Measurements from ENCODE around the gene C9orf72.
A peak's percentile ranks its signal among the peaks of the same experiment; 100 is the strongest.

The C9orf72 gene

GRCh38 chr9:27524236-27524635 is 49.0 kb downstream of the C9orf72 start, which contains the start of gene IFNK:
TSS of gene IFNK (plus strand) at chr9:27524290. CDS start at chr9:27524337, 47 bp downstream.
- Histone ChIP-seq H2BK120ac (ENCODE audit: low read depth, low read length) (no peak within 1 kb of the TSS), H3K79me2 (ENCODE audit: control insufficient read depth, insufficient read depth, low read length) (no peaks in the 10 kb centered on the region), H3K79me1 (ENCODE audit: low read length) (no peaks in the 10 kb centered on the region), H3K9ac (ENCODE audit: low read length) (no peak within 1 kb of the TSS), H3K36me3 (ENCODE audit: control insufficient read depth, insufficient read depth, low read length) (no peaks in the 10 kb centered on the region), H4K8ac (ENCODE audit: low read depth, low read length) (no peak within 1 kb of the TSS), H3K23ac (ENCODE audit: low read length) (no peak within 1 kb of the TSS), H3K18ac (ENCODE audit: low read length) (no peak within 1 kb of the TSS), H4K5ac (ENCODE audit: low read length) (no peak within 1 kb of the TSS), H3K27me3 (ENCODE audit: insufficient read depth, low read length, poor library complexity) (no peaks in the 10 kb centered on the region), H2BK15ac (replicated peaks; ENCODE audit: low read depth) (no peak within 1 kb of the TSS), H3K4me1 (ENCODE audit: control insufficient read depth, low read depth, low read length) (peaks cover 6% of the 10 kb centered on the region), H3K4me2 (ENCODE audit: low read length) (no peak within 1 kb of the TSS), H3K56ac (ENCODE audit: low read length) (no peak within 1 kb of the TSS), H2AK5ac (ENCODE audit: low read length) (no peak within 1 kb of the TSS), H3K4ac (ENCODE audit: low read depth, low read length) (no peak within 1 kb of the TSS), H2BK5ac (ENCODE audit: low read length) (no peak within 1 kb of the TSS), H3K27ac (ENCODE audit: low read depth, low read length) (no peak within 1 kb of the TSS), H3K4me3 (ENCODE audit: low read length) (no peak within 1 kb of the TSS)
- no CpG with 5 or more reads among the region's 2 CpGs for WGBS (ENCODE audit: extremely low coverage, insufficient coverage, low lambda C conversion rate)
- DNase-seq, result no peak

GRCh38 chr9:27523141-27523540 is 50.1 kb downstream of the C9orf72 start:
- Histone ChIP-seq H3K23ac (ENCODE audit: low read length) (no peak overlapping the region), H2BK5ac (ENCODE audit: low read length) (no peak overlapping the region), H3K4me2 (ENCODE audit: low read length) (no peak overlapping the region), H3K27me3 (ENCODE audit: insufficient read depth, low read length, poor library complexity) (no peaks in the 10 kb centered on the region), H3K27ac (ENCODE audit: low read depth, low read length) (no peak overlapping the region), H2AK5ac (ENCODE audit: low read length) (no peak overlapping the region), H2BK120ac (ENCODE audit: low read depth, low read length) (no peak overlapping the region), H3K4ac (ENCODE audit: low read depth, low read length) (no peak overlapping the region), H3K79me2 (ENCODE audit: control insufficient read depth, insufficient read depth, low read length) (no peaks in the 10 kb centered on the region), H4K5ac (ENCODE audit: low read length) (no peak overlapping the region), H3K36me3 (ENCODE audit: control insufficient read depth, insufficient read depth, low read length) (no peaks in the 10 kb centered on the region), H3K18ac (ENCODE audit: low read length) (no peak overlapping the region), H3K4me3 (ENCODE audit: low read length) (no peak overlapping the region), H4K8ac (ENCODE audit: low read depth, low read length) (no peak overlapping the region), H3K9ac (ENCODE audit: low read length) (no peak overlapping the region), H2BK15ac (replicated peaks; ENCODE audit: low read depth) (no peak overlapping the region), H3K4me1 (ENCODE audit: control insufficient read depth, low read depth, low read length) (peaks cover 6% of the 10 kb centered on the region), H3K79me1 (ENCODE audit: low read length) (no peaks in the 10 kb centered on the region), H3K56ac (ENCODE audit: low read length) (no peak overlapping the region)
- DNase-seq, result peak; percentile 21

GRCh38 chr9:27520986-27521385 is 52.3 kb downstream of the C9orf72 start:
- Histone ChIP-seq H3K4me1 (ENCODE audit: control insufficient read depth, low read depth, low read length) (peaks cover 2% of the 10 kb centered on the region), H4K8ac (ENCODE audit: low read depth, low read length) (no peak overlapping the region), H3K56ac (ENCODE audit: low read length) (no peak overlapping the region), H3K4ac (ENCODE audit: low read depth, low read length) (no peak overlapping the region), H2BK120ac (ENCODE audit: low read depth, low read length) (no peak overlapping the region), H2BK15ac (replicated peaks; ENCODE audit: low read depth) (no peak overlapping the region), H3K27me3 (ENCODE audit: insufficient read depth, low read length, poor library complexity) (no peaks in the 10 kb centered on the region), H3K4me3 (ENCODE audit: low read length) (no peak overlapping the region), H3K18ac (ENCODE audit: low read length) (no peak overlapping the region), H3K9ac (ENCODE audit: low read length) (no peak overlapping the region), H4K5ac (ENCODE audit: low read length) (no peak overlapping the region), H3K36me3 (ENCODE audit: control insufficient read depth, insufficient read depth, low read length) (no peaks in the 10 kb centered on the region), H3K23ac (ENCODE audit: low read length) (no peak overlapping the region), H3K79me2 (ENCODE audit: control insufficient read depth, insufficient read depth, low read length) (no peaks in the 10 kb centered on the region), H3K79me1 (ENCODE audit: low read length) (no peaks in the 10 kb centered on the region), H2BK5ac (ENCODE audit: low read length) (no peak overlapping the region), H3K4me2 (ENCODE audit: low read length) (no peak overlapping the region), H3K27ac (ENCODE audit: low read depth, low read length) (no peak overlapping the region), H2AK5ac (ENCODE audit: low read length) (no peak overlapping the region)
- no CpG with 5 or more reads among the region's 4 CpGs for WGBS (ENCODE audit: extremely low coverage, insufficient coverage, low lambda C conversion rate)
- DNase-seq, result no peak

- Histone ChIP-seq H3K18ac (ENCODE audit: low read length) (no peak overlapping the region), H2BK120ac (ENCODE audit: low read depth, low read length) (no peak overlapping the region), H4K8ac (ENCODE audit: low read depth, low read length) (no peak overlapping the region), H2BK15ac (replicated peaks; ENCODE audit: low read depth) (no peak overlapping the region), H3K9ac (ENCODE audit: low read length) (no peak overlapping the region), H3K4me3 (ENCODE audit: low read length) (no peak overlapping the region), H2AK5ac (ENCODE audit: low read length) (no peak overlapping the region), H3K79me2 (ENCODE audit: control insufficient read depth, insufficient read depth, low read length) (no peaks in the 10 kb centered on the region), H3K27me3 (ENCODE audit: insufficient read depth, low read length, poor library complexity) (no peaks in the 10 kb centered on the region), H3K36me3 (ENCODE audit: control insufficient read depth, insufficient read depth, low read length) (no peaks in the 10 kb centered on the region), H2BK5ac (ENCODE audit: low read length) (no peak overlapping the region), H3K27ac (ENCODE audit: low read depth, low read length) (no peak overlapping the region), H3K79me1 (ENCODE audit: low read length) (no peaks in the 10 kb centered on the region), H3K4me2 (ENCODE audit: low read length) (no peak overlapping the region), H3K4me1 (ENCODE audit: control insufficient read depth, low read depth, low read length) (peaks cover 2% of the 10 kb centered on the region), H4K5ac (ENCODE audit: low read length) (no peak overlapping the region), H3K23ac (ENCODE audit: low read length) (no peak overlapping the region), H3K4ac (ENCODE audit: low read depth, low read length) (no peak overlapping the region), H3K56ac (ENCODE audit: low read length) (peak overlapping the region; percentile 5)
- whole genome bisulfite sequencing (ENCODE audit: extremely low coverage, insufficient coverage, low lambda C conversion rate), result no CpG with 5 or more reads among the region's 10 CpGs
- peak; percentile 53 for DNase-seq
These were observed 53.5 kb downstream of the C9orf72 start for GRCh38 chr9:27519466-27520465.

- no peak overlapping the region for H2AK5ac ChIP-seq (ENCODE audit: low read length)
- no peak overlapping the region for H3K18ac ChIP-seq (ENCODE audit: low read length)
- H3K23ac ChIP-seq (ENCODE audit: low read length), result no peak overlapping the region
- no peak overlapping the region for H3K4me3 ChIP-seq (ENCODE audit: low read length)
- no peak overlapping the region for H2BK120ac ChIP-seq (ENCODE audit: low read depth, low read length)
- no peak overlapping the region for H2BK5ac ChIP-seq (ENCODE audit: low read length)
- H3K36me3 ChIP-seq (ENCODE audit: control insufficient read depth, insufficient read depth, low read length), result no peaks in the 10 kb centered on the region
- H3K9ac ChIP-seq (ENCODE audit: low read length), result no peak overlapping the region
- no peak for DNase-seq
- H3K79me1 ChIP-seq (ENCODE audit: low read length), result no peaks in the 10 kb centered on the region
- peaks cover 2% of the 10 kb centered on the region for H3K4me1 ChIP-seq (ENCODE audit: control insufficient read depth, low read depth, low read length)
- H4K5ac ChIP-seq (ENCODE audit: low read length), result no peak overlapping the region
- H3K4ac ChIP-seq (ENCODE audit: low read depth, low read length), result no peak overlapping the region
- no CpG with 5 or more reads among the region's 4 CpGs for WGBS (ENCODE audit: extremely low coverage, insufficient coverage, low lambda C conversion rate)
- H2BK15ac ChIP-seq (replicated peaks; ENCODE audit: low read depth), result no peak overlapping the region
- no peak overlapping the region for H3K4me2 ChIP-seq (ENCODE audit: low read length)
- no peaks in the 10 kb centered on the region for H3K79me2 ChIP-seq (ENCODE audit: control insufficient read depth, insufficient read depth, low read length)
- no peak overlapping the region for H3K27ac ChIP-seq (ENCODE audit: low read depth, low read length)
- no peaks in the 10 kb centered on the region for H3K27me3 ChIP-seq (ENCODE audit: insufficient read depth, low read length, poor library complexity)
- no peak overlapping the region for H4K8ac ChIP-seq (ENCODE audit: low read depth, low read length)
- H3K56ac ChIP-seq (ENCODE audit: low read length), result no peak overlapping the region
These were observed 54.5 kb downstream of the C9orf72 start for GRCh38 chr9:27518809-27519208.
